ENCODE results near the gene MED20.

MED20 gene

GRCh38 chr6:41878246-41878645, 42.7 kb downstream of the MED20 start:
- peak; percentile 33 for DNase-seq (ENCODE audit: low read depth, low spot score)
- H3K4me3 ChIP-seq (ENCODE audit: low read depth, low read length): no peak overlapping the region
- TF ChIP-seq CTCF (IDR thresholded peaks at IDR 0.05; ENCODE audit: insufficient read depth, low read length, missing control alignments): no peak
- ChIA-PET CTCF (interaction anchor here (1.1 to 3.0 kb wide), 4 partner anchors 11 to 166 kb away, joined by 4 to 7 read pairs (median 4); partner anchors contain the start of genes BYSL, MED20 and TOMM6), POLR2A (no interaction called here)

- no peak for DNase-seq (ENCODE audit: low read depth, low spot score)
- POLR2A ChIA-PET: interaction anchor here (0.5 to 0.6 kb wide), 2 partner anchors 19 to 77 kb away, joined by 3 read pairs; no protein-coding TSS in a partner anchor
- no peak for TF ChIP-seq CTCF (IDR thresholded peaks at IDR 0.05; ENCODE audit: insufficient read depth, low read length, missing control alignments)
- CTCF ChIA-PET: interaction anchor here (1.1 to 3.0 kb wide), 5 partner anchors 10 to 167 kb away, joined by 4 to 7 read pairs (median 4); partner anchors contain the start of genes BYSL, MED20 and TOMM6
- no peak overlapping the region for H3K4me3 ChIP-seq (ENCODE audit: low read depth, low read length)
Observed at GRCh38 chr6:41877051-41877680, 43.8 kb downstream of the MED20 start.

GRCh38 chr6:41874741-41875140, 46.2 kb downstream of the MED20 start:
- no peak for TF ChIP-seq CTCF (IDR thresholded peaks at IDR 0.05; ENCODE audit: insufficient read depth, low read length, missing control alignments)
- H3K4me3 ChIP-seq (ENCODE audit: low read depth, low read length): no peak overlapping the region
- DNase-seq (ENCODE audit: low read depth, low spot score): no peak
- ChIA-PET CTCF (interaction anchor here (1.0 to 1.4 kb wide), 4 partner anchors 20 to 88 kb away, joined by 3 to 4 read pairs (median 4); partner anchors contain the start of genes BYSL and MED20), POLR2A (no interaction called here)

GRCh38 chr6:41872147-41872546, 48.8 kb downstream of the MED20 start:
- DNase-seq (ENCODE audit: low read depth, low spot score): no peak
- H3K4me3 ChIP-seq (ENCODE audit: low read depth, low read length): no peak overlapping the region
- POLR2A ChIA-PET: no interaction called here
- CTCF ChIA-PET: interaction anchor here (1.7 to 1.9 kb wide), 3 partner anchors 25 to 172 kb away, joined by 5 to 8 read pairs (median 6); partner anchors contain the start of genes BYSL and MED20
- TF ChIP-seq CTCF (IDR thresholded peaks at IDR 0.05; ENCODE audit: insufficient read depth, low read length, missing control alignments): no peak

- no peak for DNase-seq (ENCODE audit: low read depth, low spot score)
- no peak overlapping the region for H3K4me3 ChIP-seq (ENCODE audit: low read depth, low read length)
- ChIA-PET POLR2A (no interaction called here), CTCF (interaction anchor here (1.7 to 1.9 kb wide), 3 partner anchors 25 to 172 kb away, joined by 5 to 8 read pairs (median 6); partner anchors contain the start of genes BYSL and MED20)
- no peak for TF ChIP-seq CTCF (IDR thresholded peaks at IDR 0.05; ENCODE audit: insufficient read depth, low read length, missing control alignments)
Observed at GRCh38 chr6:41871691-41872090, 49.2 kb downstream of the MED20 start.

- no peak for DNase-seq (ENCODE audit: low read depth, low spot score)
- TF ChIP-seq CTCF (IDR thresholded peaks at IDR 0.05; ENCODE audit: insufficient read depth, low read length, missing control alignments): no peak
- no peak overlapping the region for H3K4me3 ChIP-seq (ENCODE audit: low read depth, low read length)
- ChIA-PET CTCF (interaction anchor here (1.1 to 6.1 kb wide), 3 partner anchors 12 to 73 kb away, joined by 4 to 30 read pairs (median 4); partner anchors contain the start of genes BYSL and MED20), POLR2A (no interaction called here)
Observed at GRCh38 chr6:41859356-41859755, 61.6 kb downstream of the MED20 start.

Data from AG04449 (cell line).